ENCODE data around the gene TIPRL.
"Not testable (repeated sequence)": the region's sequence is repeated elsewhere in the genome, so short reads cannot be mapped to it uniquely, and the experiment has no call there.

TIPRL gene

GRCh38 chr1:168159979-168160378 is 18.8 kb upstream of the TIPRL start:
- DNase-seq: no peak

- no peak for DNase-seq
Observed at GRCh38 chr1:168161459-168161858, 17.3 kb upstream of the TIPRL start.

GRCh38 chr1:168163670-168164069 is 15.1 kb upstream of the TIPRL start:
- DNase-seq: no peak

GRCh38 chr1:168164771-168165170 is 14.0 kb upstream of the TIPRL start:
- DNase-seq: no peak

GRCh38 chr1:168167806-168168205 is 11.0 kb upstream of the TIPRL start:
- no peak for DNase-seq

- DNase-seq: no peak
Observed at GRCh38 chr1:168170564-168171508, 7.9 kb upstream of the TIPRL start.

GRCh38 chr1:168172250-168172915 is 6.4 kb upstream of the TIPRL start:
- DNase-seq: no peak

- DNase-seq: no peak
Observed at GRCh38 chr1:168178227-168178637, 530 bp upstream of the TIPRL start.

GRCh38 chr1:168179438-168180147 is 831 bp downstream of the TIPRL start:
- no peak for DNase-seq

- DNase-seq: no peak
Observed at GRCh38 chr1:168180148-168180524, 1.4 kb downstream of the TIPRL start.

- DNase-seq: not testable (repeated sequence)
Observed at GRCh38 chr1:168181063-168181720, 2.4 kb downstream of the TIPRL start.

GRCh38 chr1:168187177-168187576 is 8.4 kb downstream of the TIPRL start:
- DNase-seq: no peak

GRCh38 chr1:168190403-168190802 is 11.6 kb downstream of the TIPRL start:
- DNase-seq: no peak

- DNase-seq: no peak
Observed at GRCh38 chr1:168195199-168196135, 16.7 kb downstream of the TIPRL start.

GRCh38 chr1:168199056-168199455 is 20.3 kb downstream of the TIPRL start:
- no peak for DNase-seq

- no peak for DNase-seq
Observed at GRCh38 chr1:168202941-168203654, 24.3 kb downstream of the TIPRL start.

GRCh38 chr1:168206111-168206510 is 27.3 kb downstream of the TIPRL start:
- DNase-seq: no peak

GRCh38 chr1:168207673-168208072 is 28.9 kb downstream of the TIPRL start:
- not testable (repeated sequence) for DNase-seq

GRCh38 chr1:168210312-168210711 is 31.6 kb downstream of the TIPRL start:
- DNase-seq: no peak

GRCh38 chr1:168213349-168213748 is 34.6 kb downstream of the TIPRL start:
- DNase-seq: no peak

GRCh38 chr1:168216171-168216570 is 37.4 kb downstream of the TIPRL start:
- DNase-seq: no peak

Data from NCI-H2107 (cell line).